Heart left ventricle (tissue), 16 donors: ENCODE measurements around the gene RBBP6. TPM values are rescaled to one million over a fixed set of nuclear protein-coding genes. Genes with fewer than 3 reads are reported as not detected.

Experiments used
- ATAC-seq, 4 donors: fragments of 200-7000 bp; cut with Tn5 transposase; one replicate each; pipeline ENCODE4 v1.9.1; 2020 to 2022; ENCODE audit warnings: moderate library complexity in 4 of 4, mild to moderate bottlenecking in 3 of 4, moderate number of reproducible peaks in 1 of 4
- DNase-seq, 5 donors: peaks; one replicate each; pipeline ENCODE4 v3.0.0-alpha.2; 2020
- H3K27ac ChIP-seq, 12 donors: fragments of 200-600 bp; sonication (generic) in 4 of 12; one replicate each; pipeline versions ENCODE4 v1.5.0 to v1.8.0; 2016 to 2022; ENCODE audit warnings: mild to moderate bottlenecking in 2 of 12
- H3K27me3 ChIP-seq, 9 donors: fragments of 200-600 bp; sonication (generic) in 2 of 9; one replicate each; pipeline versions ENCODE4 v1.5.1 to v1.8.0; 2016 to 2022; ENCODE audit warnings: mild to moderate bottlenecking in 3 of 9
- H3K36me3 ChIP-seq, 9 donors: fragments of 200-600 bp; sonication (generic) in 2 of 9; one replicate each; pipeline versions ENCODE4 v1.5.0 to v1.8.0; 2018 to 2022; ENCODE audit warnings: mild to moderate bottlenecking in 2 of 9
- H3K4me1 ChIP-seq, 12 donors: fragments of 200-600 bp; sonication (generic) in 4 of 12; one replicate each; pipeline versions ENCODE4 v1.5.0 to v1.8.0; 2016 to 2022; ENCODE audit warnings: mild to moderate bottlenecking in 3 of 12
- H3K4me3 ChIP-seq, 12 donors: fragments of 200-600 bp; sonication (generic) in 4 of 12; one replicate each; pipeline versions ENCODE4 v1.5.0 to v1.8.0; 2017 to 2022; ENCODE audit warnings: mild to moderate bottlenecking in 9 of 12, moderate library complexity in 4 of 12
- H3K9me3 ChIP-seq, 12 donors: fragments of 200-600 bp; sonication (generic) in 4 of 12; one replicate each; pipeline versions ENCODE4 v1.5.0 to v1.8.0; 2016 to 2022; ENCODE audit warnings: mild to moderate bottlenecking in 1 of 12
- CTCF ChIP-seq, 12 donors: fragments of 200-600 bp; sonication (generic) in 4 of 12; IDR thresholded peaks; one replicate each; pipeline versions ENCODE4 v1.5.0 to v1.8.0; 2018 to 2022; ENCODE audit warnings: antibody characterized with exemption in 12 of 12, mild to moderate bottlenecking in 5 of 12
- POLR2A ChIP-seq, 2 donors: fragments of 450-650 bp; IDR thresholded peaks; one replicate each; pipeline ENCODE4 v1.6.1; 2017; ENCODE audit warnings: antibody characterized with exemption in 2 of 2, mild to moderate bottlenecking in 2 of 2, moderate library complexity in 2 of 2
- WGBS, 4 donors: extraction: QIAGEN DNeasy Blood & Tissue Kit in 2 of 4; methylation state at CpG; one replicate each; pipeline versions ENCODE4 v1.1.5 to v1.1.7; 2013 to 2018; 5-methylcytosine and 5-hydroxymethylcytosine counted together
- intact Hi-C, 10 donors: fragments of 100-400 bp; cut with DNase I; formaldehyde crosslinking; loops; one replicate each; pipeline versions ENCODE4 v1.11.1 to v1.14.2; 2022
- polyA plus RNA-seq, 2 donors: library from polyadenylated mRNA; stranded (reverse); fragments of 200-250 nt; gene quantifications; one replicate each; pipeline ENCODE4 v1.2.3, GENCODE V29; 2013
- total RNA-seq, 9 donors: library from RNA; depleted of rRNA in 2 of 9; stranded (reverse); fragments of >200 nt in 2 of 9; fragmentation: NEBNext Ultra II Directional in 3 of 9; extraction: Animal tissue kit (Norgen Biotek cat#: 25700) in 3 of 9; gene quantifications; one replicate each; pipeline versions ENCODE4 v1.1.0 to v1.2.4, GENCODE V29; 2016 to 2023
- donor health status: ischemic (EF 13 %, LVEDD 7.1; RV severe dilation, severe dysfunction).
- donor health status: healthy with polysubstance abuse.
- donor health status: DM: no; HTN: yes; CAD: no.
- donor health status: DM: no; HTN: no; CAD: no.
- donor health status: ischemic (EF 25% LVEDD 6.9; RV normal size, moderate dysfunction).
- donor health status: ischemic (EF 25% LVEDD 5.7; RV mildly dilated, moderate dysfunction).
- donor health status: healthy.
- donor health status: DM: yes; HTN: yes; CAD: no.
- donor health status: ischemic (EF 35%, LVEDD 5.7; RV mildly dilated, moderate dysfunction).
- donor health status: nonischemic (EF 11% LVEDD 7.7; RV severe dilation, severe dysfunction).
- donor health status: DM: yes; HTN: yes; CAD: no.
- donor health status: PGD.
- donor health status: ischemic (EF 29% LVEDD 5.4; RV normal size, mild dysfunction).
- donor health status: nonischemic (EF 23%, LVEDD 6.1; RV moderate dilation, normal function).

RBBP6 gene
- total and polyA plus RNA-seq, 11 donors = 22.2 to 44.5 (median 32.2) TPM

DNA sequence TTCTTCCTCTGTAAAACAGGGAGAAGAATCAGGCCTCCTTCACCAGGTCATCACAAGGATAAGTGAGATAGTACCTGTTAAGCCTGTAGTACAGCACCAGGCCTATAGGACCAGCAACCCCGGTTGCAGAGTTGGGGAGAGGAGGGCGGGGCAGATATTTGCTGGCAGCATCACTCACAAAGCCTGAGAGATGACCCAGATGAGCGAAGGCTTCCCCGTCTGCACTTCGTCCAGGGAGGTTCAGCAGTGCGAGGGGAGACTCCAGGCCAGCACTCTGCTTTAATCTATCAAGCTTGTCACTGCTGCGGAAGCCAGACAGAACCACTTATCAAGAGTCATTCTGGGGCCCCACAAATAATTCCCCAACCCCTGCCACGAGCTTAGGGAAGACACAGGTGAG is 15.8 kb upstream of the RBBP6 start:
- TF ChIP-seq CTCF (IDR thresholded peaks at IDR 0.05) = no peak
- TF ChIP-seq POLR2A (IDR thresholded peaks at IDR 0.05) = no peak
- H3K9me3 ChIP-seq = no peaks in the 10 kb centered on the region
- H3K4me1 ChIP-seq = peaks cover 0 to 10% (median 0%) of the 10 kb centered on the region in 12 donors
- DNase-seq (no peak), ATAC-seq (peak in 1 of 4 donors; percentile 20)
- 26 to 34% (median 30%) methylated on average over 8 of the region's 8 CpGs for WGBS, 4 donors
- intact Hi-C loops = loop anchor here in 1 of 10 donors (10.0 kb wide), 1 partner anchor 61 kb away; no protein-coding TSS in a partner anchor
- no peak overlapping the region for H3K27ac ChIP-seq
- H3K4me3 ChIP-seq = no peak overlapping the region
- peaks cover 0 to 3% (median 0%) of the 10 kb centered on the region in 9 donors for H3K27me3 ChIP-seq
- H3K36me3 ChIP-seq = no peaks in the 10 kb centered on the region

DNA sequence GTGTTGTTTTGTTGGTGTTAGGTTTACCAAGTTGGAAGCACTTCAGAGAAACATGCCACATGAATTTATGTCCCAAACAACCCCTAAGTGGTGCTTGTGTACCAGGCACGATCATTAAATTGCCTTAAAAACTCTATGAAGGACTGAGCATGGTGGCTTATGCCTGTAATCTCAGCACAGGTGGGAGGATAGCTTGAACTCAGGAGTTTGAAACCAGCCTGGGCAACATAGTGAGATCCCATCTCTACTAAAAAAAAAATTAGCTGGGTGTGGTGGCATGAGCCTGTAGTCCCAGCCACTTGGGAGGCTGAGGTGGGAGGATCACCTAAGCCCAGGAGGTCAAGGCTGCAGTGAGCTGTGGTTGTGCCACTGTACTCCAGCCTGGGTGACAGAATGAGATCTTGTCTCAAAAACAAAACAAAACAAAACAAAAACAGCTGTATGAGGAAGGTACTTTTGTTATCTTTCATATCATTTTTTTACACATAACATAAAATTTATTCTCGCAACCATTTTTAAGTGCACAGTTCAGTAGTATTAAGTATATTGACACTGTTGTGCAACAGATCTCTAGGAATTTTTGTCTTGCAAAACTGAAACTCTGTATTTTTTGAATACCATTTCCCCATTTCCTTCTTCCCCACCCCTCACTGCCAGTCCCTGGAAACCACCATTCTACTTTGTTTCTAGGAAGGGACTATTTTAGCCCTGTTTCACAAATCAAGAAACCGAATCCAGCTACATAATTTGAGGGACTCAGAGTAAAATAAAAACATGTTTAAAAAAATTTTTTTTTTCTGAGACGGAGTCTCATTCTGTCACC is 14.3 kb upstream of the RBBP6 start:
- WGBS, 4 donors = 69 to 86% (median 81%) methylated on average over 4 of the region's 4 CpGs
- no peak for ATAC-seq
- intact Hi-C loops = loop anchor here in 1 of 10 donors (10.0 kb wide), 1 partner anchor 60 kb away; no protein-coding TSS in a partner anchor

DNA sequence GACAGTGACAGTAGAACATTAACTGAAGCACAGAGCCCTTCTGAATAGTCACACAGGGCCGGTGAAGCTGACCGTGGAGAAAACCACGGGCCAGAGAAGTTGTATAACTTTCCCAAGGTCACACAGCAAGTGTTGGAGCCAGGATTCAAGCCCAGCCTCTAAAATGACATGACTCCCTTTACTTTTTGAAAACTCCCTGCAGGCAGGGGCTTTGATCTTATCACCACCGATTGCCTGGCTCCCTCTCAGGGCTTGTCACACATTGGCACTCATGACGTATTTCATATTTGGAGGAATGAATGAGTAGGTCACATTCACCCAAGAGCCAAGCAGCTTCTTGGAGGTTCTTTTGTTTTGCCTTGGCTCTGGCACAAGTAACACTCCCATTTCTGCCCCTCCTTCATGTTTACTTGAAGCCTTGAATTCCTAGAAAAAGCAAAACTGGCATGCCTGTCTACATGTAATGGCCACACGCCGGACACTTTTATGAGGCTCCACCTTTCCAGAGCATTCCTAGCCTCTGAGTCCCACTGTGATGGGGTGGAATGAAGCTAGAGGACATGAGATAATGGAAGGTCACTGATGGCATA is 13.3 kb upstream of the RBBP6 start:
- Histone ChIP-seq H3K9me3 (no peaks in the 10 kb centered on the region), H3K4me3 (no peak overlapping the region), H3K36me3 (no peaks in the 10 kb centered on the region), H3K27me3 (peaks cover 0 to 3% (median 0%) of the 10 kb centered on the region in 9 donors), H3K27ac (no peak overlapping the region), H3K4me1 (peaks cover 0 to 10% (median 0%) of the 10 kb centered on the region in 12 donors)
- TF ChIP-seq CTCF (IDR thresholded peaks at IDR 0.05) (no peak), POLR2A (IDR thresholded peaks at IDR 0.05) (no peak)
- WGBS, 4 donors = 65 to 77% (median 69%) methylated on average over 7 of the region's 7 CpGs
- DNase-seq (no peak), ATAC-seq (no peak)
- intact Hi-C loops = loop anchor here in 1 of 10 donors (10.0 kb wide), 1 partner anchor 59 kb away; no protein-coding TSS in a partner anchor

More for the DNA sequence above, 14.3 kb upstream of the RBBP6 start:
- Histone ChIP-seq H3K36me3 (no peaks in the 10 kb centered on the region), H3K4me1 (peaks cover 0 to 10% (median 0%) of the 10 kb centered on the region in 12 donors), H3K4me3 (no peak overlapping the region), H3K27ac (no peak overlapping the region), H3K27me3 (peaks cover 0 to 3% (median 0%) of the 10 kb centered on the region in 9 donors), H3K9me3 (no peaks in the 10 kb centered on the region)
- DNase-seq = no peak
- no peak for TF ChIP-seq POLR2A (IDR thresholded peaks at IDR 0.05)
- TF ChIP-seq CTCF (IDR thresholded peaks at IDR 0.05) = no peak
